Panc1 (cell line): Measurements from ENCODE around the gene TFB1M.
"Not testable (repeated sequence)": the region's sequence is repeated elsewhere in the genome, so short reads cannot be mapped to it uniquely, and the experiment has no call there.

Experiments
- POLR2AphosphoS5 ChIP-seq: IDR thresholded peaks from 2 replicates; pipeline ENCODE4 v1.6.1; 2012; ENCODE audit warnings: mild to moderate bottlenecking, low read depth, low read length, moderate library complexity
- TF ChIP-seq, protein P1 (sequence below): fragments of 450-650 bp; IDR thresholded peaks from 2 replicates; pipeline ENCODE4 v1.5.1; 2017; ENCODE audit warnings: mild to moderate bottlenecking
- TF ChIP-seq, protein P2 (sequence below), 2 experiments: IDR thresholded peaks; 2 replicates each; pipeline ENCODE4 v1.6.1; 2011 to 2012; ENCODE audit warnings: low read depth in 2 of 2, control low read depth in 1 of 2, low read length in 1 of 2, mild to moderate bottlenecking in 1 of 2, moderate library complexity in 1 of 2; ENCODE audit not compliant: insufficient read depth in 1 of 2

DNA sequence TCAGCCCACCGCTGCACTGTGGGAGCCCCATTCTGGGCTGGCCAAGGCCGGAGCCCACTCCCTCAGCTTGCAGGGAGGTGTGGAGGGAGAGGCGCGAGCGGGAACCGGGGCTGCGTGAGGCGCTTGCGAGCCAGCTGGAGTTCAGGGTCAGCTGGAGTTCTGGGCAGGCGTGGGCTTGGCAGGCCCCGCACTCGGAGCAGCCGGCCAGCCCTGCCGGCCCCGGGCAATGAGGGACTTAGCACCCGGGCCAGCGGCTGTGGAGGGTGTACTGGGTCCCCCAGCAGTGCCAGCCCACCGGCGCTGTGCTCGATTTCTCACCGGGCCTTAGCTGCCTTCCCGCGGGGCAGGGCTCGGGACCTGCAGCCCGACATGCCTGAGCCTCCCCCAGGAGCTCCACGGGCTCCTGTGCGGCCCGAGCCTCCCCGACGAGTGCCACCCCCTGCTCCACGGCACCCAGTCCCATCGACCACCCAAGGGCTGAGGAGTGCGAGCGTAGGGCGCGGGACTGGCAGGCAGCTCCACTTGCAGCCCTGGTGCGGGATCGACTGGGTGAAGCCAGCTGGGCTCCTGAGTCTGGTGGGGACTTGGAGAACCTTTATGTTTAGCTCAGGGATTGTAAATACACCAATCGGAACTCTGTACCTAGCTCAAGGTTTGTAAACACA is 48.8 kb upstream of the TFB1M start:
- TF ChIP-seq, protein P1, sequence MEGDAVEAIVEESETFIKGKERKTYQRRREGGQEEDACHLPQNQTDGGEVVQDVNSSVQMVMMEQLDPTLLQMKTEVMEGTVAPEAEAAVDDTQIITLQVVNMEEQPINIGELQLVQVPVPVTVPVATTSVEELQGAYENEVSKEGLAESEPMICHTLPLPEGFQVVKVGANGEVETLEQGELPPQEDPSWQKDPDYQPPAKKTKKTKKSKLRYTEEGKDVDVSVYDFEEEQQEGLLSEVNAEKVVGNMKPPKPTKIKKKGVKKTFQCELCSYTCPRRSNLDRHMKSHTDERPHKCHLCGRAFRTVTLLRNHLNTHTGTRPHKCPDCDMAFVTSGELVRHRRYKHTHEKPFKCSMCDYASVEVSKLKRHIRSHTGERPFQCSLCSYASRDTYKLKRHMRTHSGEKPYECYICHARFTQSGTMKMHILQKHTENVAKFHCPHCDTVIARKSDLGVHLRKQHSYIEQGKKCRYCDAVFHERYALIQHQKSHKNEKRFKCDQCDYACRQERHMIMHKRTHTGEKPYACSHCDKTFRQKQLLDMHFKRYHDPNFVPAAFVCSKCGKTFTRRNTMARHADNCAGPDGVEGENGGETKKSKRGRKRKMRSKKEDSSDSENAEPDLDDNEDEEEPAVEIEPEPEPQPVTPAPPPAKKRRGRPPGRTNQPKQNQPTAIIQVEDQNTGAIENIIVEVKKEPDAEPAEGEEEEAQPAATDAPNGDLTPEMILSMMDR: not testable (repeated sequence)
- TF ChIP-seq, protein P2, sequence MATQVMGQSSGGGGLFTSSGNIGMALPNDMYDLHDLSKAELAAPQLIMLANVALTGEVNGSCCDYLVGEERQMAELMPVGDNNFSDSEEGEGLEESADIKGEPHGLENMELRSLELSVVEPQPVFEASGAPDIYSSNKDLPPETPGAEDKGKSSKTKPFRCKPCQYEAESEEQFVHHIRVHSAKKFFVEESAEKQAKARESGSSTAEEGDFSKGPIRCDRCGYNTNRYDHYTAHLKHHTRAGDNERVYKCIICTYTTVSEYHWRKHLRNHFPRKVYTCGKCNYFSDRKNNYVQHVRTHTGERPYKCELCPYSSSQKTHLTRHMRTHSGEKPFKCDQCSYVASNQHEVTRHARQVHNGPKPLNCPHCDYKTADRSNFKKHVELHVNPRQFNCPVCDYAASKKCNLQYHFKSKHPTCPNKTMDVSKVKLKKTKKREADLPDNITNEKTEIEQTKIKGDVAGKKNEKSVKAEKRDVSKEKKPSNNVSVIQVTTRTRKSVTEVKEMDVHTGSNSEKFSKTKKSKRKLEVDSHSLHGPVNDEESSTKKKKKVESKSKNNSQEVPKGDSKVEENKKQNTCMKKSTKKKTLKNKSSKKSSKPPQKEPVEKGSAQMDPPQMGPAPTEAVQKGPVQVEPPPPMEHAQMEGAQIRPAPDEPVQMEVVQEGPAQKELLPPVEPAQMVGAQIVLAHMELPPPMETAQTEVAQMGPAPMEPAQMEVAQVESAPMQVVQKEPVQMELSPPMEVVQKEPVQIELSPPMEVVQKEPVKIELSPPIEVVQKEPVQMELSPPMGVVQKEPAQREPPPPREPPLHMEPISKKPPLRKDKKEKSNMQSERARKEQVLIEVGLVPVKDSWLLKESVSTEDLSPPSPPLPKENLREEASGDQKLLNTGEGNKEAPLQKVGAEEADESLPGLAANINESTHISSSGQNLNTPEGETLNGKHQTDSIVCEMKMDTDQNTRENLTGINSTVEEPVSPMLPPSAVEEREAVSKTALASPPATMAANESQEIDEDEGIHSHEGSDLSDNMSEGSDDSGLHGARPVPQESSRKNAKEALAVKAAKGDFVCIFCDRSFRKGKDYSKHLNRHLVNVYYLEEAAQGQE (IDR thresholded peaks at IDR 0.05; ENCODE audit: insufficient read depth in 1 of 2, low read depth in 2 of 2, low read length in 1 of 2): not testable (repeated sequence)
- TF ChIP-seq POLR2AphosphoS5: not testable (repeated sequence)
